GM21526 (cell line): Measurements from ENCODE around the gene IL37.

ENCODE experiments used
- ATAC-seq: cut with Tn5 transposase; IDR thresholded peaks from one replicate; pipeline ENCODE4 v1.9.1; 2021; ENCODE audit warnings: moderate library complexity; ENCODE audit not compliant: unreplicated experiment, low FRiP score

IL37 gene, protein sequence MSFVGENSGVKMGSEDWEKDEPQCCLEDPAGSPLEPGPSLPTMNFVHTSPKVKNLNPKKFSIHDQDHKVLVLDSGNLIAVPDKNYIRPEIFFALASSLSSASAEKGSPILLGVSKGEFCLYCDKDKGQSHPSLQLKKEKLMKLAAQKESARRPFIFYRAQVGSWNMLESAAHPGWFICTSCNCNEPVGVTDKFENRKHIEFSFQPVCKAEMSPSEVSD

DNA sequence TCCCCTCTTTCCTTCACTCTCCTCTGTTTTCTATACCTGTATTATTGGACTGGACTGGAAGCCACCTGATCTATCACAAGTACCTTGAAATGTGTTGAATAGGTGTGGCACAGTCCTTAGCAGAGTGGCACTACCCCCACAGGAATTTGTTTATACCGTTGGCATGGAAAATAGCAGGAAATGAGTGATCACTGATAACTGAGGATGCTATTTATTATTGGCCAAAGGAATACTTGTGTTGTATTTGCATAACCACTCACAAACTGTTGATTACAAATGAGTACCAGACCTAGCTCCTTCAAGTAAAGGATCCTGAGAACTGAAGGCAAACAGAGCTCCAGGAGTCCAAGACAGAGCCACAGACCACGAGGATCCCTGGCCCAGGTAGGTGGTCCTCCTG, at the start of gene IL37:
IL37 (plus strand) TSS at position 301 of the 400 bp plus-strand sequence. CDS start 1,848 bp downstream, outside the sequence.
- no peak for ATAC-seq

GRCh38 chr2:112864072-112864471, 46.9 kb upstream of the IL37 start:
- no peak for ATAC-seq

- no peak for ATAC-seq
Measured at GRCh38 chr2:112866128-112866835, 44.7 kb upstream of the IL37 start.

DNA sequence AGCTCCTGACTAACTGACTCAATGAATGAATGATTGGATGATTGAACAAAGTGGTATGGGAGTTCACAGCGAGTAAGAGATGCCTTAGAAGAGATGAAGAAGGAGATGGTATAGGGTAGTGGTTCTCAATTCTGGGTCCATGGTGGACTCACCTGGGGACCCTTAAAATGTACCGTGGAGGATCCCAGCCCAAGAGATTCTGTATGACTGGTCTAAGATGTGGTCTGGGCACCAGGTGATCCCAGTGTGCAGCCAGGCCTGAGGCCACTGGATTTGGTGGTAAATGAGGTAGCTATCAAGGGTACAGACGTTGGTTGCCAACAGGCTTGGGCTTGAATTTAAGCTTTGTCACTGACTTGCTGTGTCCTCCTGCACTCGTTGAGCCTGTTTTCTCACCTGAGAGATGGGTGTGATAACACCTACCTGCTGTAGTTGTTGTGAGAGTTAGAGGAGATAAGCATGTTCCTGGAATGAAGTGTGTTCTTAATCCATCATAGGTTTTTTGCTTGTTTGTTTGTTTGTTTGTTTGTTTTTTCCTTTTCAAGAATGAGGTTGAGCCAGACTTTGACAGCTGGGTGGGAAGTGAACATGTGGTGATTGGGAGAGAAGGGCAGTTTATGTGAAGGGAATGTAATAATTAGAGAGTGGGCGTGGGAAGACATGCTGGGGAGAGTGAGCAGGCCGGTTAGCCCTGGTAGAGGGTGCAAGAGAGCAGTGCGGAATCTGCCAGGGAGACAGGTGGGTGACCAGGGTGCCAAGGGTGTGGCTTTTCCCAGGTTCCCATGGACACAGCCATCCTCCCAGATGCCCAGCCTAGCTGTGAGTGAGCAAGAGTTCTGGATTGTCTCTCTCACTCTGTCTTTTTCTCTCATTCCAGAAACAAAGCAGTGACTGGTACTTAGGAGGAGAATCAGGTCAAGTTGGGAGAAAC, 43.0 kb upstream of the IL37 start:
- ATAC-seq, result no peak

DNA sequence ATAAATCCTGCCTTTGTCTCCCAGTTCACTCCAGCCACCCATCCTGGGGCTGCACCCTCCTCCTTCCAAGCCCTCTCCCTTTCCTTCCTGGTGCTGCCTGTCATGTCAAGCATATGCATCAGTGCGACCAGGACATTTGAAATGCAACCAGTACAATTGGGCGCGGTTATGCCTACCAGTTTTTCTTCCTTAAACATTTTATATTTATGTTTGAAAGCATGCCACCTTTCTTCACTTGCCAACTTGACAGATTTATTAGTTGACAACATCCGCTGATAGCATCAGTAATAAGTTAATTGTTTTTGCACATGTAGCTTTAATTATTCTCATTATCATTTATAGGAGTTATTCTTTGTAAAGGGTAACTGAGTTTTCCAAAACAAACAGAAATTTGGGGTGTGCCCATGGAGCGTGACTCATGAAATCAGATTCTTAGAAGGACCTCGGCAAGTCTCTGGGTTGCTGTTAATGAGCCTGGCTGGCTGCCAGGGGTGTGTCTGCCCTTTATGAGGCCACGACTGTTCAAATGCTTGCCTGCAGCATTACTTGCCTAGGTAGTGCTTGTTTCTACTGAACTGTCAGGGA, 41.6 kb upstream of the IL37 start:
- ATAC-seq, result no peak

- no peak for ATAC-seq
Measured at GRCh38 chr2:112870841-112871835, 39.8 kb upstream of the IL37 start.

- no peak for ATAC-seq
Measured at GRCh38 chr2:112876257-112876970, 34.6 kb upstream of the IL37 start.

DNA sequence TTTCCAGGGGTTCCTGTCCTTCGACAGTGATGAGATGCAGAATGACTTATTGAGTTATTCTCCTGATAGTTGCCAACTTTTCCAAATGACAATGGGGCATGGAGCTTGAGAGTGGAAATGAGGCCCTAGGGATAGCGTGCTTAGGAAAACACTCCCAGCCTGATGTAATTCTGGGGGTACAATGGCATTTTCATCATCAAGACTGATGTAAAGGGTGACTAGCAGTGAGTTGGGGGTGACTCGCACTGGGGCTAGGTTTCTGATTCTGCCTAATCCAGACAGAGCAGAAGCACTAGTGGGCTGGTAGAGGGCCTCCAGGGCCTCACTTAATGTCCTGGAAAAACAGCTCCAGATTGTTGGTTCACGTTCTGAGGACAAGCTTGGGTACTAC, 34.0 kb upstream of the IL37 start:
- no peak for ATAC-seq

DNA sequence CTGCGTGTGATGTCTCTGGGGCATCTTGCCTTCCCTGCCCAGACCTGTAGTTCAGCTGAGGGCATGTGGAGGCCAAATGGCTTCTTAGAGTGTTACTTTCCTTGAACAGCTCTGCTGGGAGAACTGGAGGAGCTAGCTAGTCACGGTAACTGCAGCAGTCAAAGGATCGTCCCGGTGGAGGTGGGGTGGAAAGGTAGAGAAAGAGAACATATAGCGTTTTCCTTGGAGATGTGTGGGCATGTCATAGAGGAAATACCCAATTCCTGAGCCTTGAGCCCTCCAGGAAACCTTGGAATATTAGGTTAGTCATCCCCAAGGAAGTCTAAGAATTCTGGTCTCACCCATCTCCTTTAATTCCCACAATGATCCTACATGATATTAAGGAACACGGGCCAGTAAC, 33.5 kb upstream of the IL37 start:
- ATAC-seq, result no peak

DNA sequence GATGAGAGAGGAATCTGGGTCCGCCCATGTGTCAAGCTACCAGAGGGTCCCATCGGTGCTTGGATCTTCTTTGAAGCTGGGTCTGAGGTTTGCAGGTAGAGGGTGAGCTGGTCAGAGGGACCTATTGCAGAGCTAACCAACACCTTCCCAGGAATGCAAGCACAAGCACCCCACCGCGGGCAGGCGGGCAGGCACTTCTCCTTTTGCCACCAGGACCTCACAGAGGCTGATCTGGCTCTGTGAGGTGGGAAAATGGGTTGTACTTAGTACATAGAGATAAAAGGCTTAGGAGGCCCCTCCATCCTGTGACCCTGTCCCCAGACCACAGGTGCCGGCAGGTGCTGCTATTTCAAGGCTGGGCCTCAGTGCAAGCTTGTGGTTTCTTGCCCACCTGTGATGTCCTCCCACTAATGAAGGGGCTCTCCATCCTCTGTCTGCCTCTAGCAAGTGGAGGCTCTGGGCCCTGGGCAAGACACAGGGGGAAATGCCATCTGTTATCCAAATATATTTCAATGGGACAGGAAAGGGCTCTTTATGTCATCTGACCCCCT, 31.4 kb upstream of the IL37 start:
- ATAC-seq, result no peak

DNA sequence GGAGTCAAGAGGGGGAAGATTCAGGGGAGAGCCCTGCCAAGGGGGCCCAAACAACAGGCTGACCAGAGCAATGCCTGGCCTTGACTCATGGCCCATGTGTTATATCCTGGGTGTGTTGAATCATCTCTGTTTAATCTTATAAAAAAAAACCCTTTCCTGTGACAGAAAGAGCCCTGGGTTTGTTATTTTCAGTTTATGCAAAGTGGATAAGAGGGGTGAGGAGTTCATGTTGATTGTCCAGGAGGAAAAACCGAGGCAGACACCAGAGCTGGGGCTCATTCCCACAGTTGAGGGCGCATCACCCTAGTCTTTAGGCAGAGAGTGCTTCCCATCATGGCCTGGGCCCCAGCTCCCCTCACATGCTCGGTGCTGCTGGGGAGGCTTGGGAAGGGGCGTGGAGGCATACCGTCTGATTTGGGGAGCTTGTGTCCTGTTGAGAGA, 30.9 kb upstream of the IL37 start:
- no peak for ATAC-seq

DNA sequence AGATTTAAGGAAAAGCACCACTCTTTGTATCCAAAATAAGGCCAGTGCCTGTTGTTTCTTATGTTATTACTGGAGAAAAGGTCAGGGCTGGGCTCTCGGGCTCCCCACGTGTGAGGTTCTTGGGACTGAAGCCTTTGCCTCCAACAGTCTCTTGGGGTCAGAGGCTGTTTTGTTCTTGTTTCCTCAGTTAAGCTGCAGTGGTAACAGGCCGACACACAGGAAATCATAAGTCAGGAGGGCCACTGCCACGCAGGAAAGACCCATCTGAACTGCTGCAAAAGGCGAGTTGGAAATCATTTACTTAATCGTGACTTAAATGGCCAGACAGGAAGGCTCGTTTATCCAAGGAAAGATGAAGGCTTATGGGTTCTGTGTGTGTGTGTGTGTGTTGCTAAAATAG, 30.3 kb upstream of the IL37 start:
- ATAC-seq, result no peak

- no peak for ATAC-seq
Measured at GRCh38 chr2:112881217-112881985, 29.6 kb upstream of the IL37 start.

DNA sequence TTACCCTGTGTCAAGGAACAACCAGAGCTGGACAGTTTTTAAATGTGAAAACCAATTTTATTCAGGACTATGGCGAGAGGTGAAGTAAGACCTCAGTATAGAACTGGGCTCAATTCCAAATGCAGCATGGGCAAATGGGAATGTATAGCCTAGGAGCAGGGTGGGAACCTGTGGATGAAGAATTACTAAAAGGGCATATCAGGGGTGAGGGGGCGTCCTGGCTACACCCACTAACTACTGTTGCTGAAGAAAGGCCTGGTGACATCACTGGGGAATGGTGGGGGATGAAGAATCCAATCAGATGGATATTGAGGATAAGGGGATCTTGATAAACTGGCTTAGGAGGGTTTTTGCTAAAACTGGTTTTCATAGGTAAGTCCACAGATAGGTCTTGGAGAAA, 27.3 kb upstream of the IL37 start:
- no peak for ATAC-seq

DNA sequence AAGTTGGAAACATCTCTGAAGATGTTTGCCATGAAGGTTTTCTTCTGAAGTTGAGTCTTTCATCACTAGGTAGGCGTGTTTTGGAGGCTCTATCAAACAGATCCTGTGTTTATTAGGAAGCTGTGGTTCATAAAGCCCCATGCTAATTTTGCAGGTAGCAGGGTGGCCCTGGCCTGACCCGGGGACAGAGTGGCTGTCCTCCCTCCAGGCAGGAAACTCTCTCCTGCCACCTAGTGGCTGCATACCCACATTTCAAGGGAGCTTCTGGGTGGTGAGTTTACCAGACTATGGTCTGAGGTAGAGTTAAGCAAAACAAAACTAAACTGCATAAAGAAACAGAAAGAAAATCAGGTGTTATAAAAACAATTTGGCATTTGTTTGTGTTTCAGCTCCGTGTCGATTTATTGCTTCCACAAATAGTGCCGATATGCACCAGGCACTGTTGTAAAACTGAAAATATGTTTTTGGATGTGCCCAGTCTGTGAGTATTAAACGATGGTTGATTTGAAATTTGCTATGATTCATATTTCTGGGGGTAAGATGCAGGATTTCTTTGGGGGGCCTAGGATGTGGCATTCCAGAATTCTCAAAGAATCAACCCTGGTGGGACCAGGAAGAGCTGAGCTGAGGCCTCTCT, 26.0 kb upstream of the IL37 start:
- peak; percentile 51 for ATAC-seq

DNA sequence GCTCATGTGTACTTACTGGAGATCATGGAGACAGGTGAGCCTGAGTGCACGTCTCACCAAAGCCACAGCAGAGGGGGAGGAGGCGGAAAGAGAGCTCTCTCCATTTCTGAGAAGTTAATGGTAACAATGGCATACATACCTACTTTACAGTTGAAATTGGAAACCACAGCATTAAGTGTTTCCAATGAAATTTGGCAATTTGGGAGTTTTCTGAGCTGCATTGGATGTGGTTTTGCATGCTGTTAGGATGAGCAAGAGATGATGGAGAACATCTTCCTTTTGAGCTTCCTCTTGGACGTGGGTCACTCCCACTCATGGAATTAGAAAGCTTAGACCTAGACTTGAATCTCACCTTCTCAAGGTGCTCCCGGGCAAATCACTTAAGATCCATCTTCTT, 25.5 kb upstream of the IL37 start:
- no peak for ATAC-seq

GRCh38 chr2:112886291-112886690, 24.7 kb upstream of the IL37 start:
- ATAC-seq, result no peak
